ENCODE measurements around the gene GALNT4.

The GALNT4 gene

GRCh38 chr12:89524541-89525304, at the start of gene GALNT4:
Gene GALNT4, minus strand, starts transcription at chr12:89524796. Its CDS starts 247 bp downstream, at chr12:89524549.
- DNase-seq (ENCODE audit: low read depth in 3 of 3, low spot score in 1 of 3) = peak; percentile 39 to 51 (median 46)

- no peak for DNase-seq (ENCODE audit: low read depth in 3 of 3, low spot score in 1 of 3)
These were observed 48.6 kb upstream of the GALNT4 start for GRCh38 chr12:89573051-89573810.

- DNase-seq (ENCODE audit: low read depth in 3 of 3, low spot score in 1 of 3) = no peak
These were observed 47.0 kb upstream of the GALNT4 start for GRCh38 chr12:89571491-89572195.

- no peak for DNase-seq (ENCODE audit: low read depth in 3 of 3, low spot score in 1 of 3)
These were observed 43.9 kb upstream of the GALNT4 start for GRCh38 chr12:89568484-89568883.

GRCh38 chr12:89567691-89568239, 43.2 kb upstream of the GALNT4 start:
- no peak for DNase-seq (ENCODE audit: low read depth in 3 of 3, low spot score in 1 of 3)

GRCh38 chr12:89566615-89567014, 42.0 kb upstream of the GALNT4 start:
- DNase-seq (ENCODE audit: low read depth in 3 of 3, low spot score in 1 of 3) = no peak

- DNase-seq (ENCODE audit: low read depth in 3 of 3, low spot score in 1 of 3) = no peak
These were observed 40.4 kb upstream of the GALNT4 start for GRCh38 chr12:89565002-89565401.

GRCh38 chr12:89559753-89560152, 35.2 kb upstream of the GALNT4 start:
- DNase-seq (ENCODE audit: low read depth in 3 of 3, low spot score in 1 of 3) = no peak

GRCh38 chr12:89556976-89557375, 32.4 kb upstream of the GALNT4 start:
- DNase-seq (ENCODE audit: low read depth in 3 of 3, low spot score in 1 of 3) = no peak

GRCh38 chr12:89552376-89552775, 27.8 kb upstream of the GALNT4 start:
- DNase-seq (ENCODE audit: low read depth in 3 of 3, low spot score in 1 of 3) = no peak

- DNase-seq (ENCODE audit: low read depth in 3 of 3, low spot score in 1 of 3) = no peak
These were observed 27.2 kb upstream of the GALNT4 start for GRCh38 chr12:89551747-89552146.

- no peak for DNase-seq (ENCODE audit: low read depth in 3 of 3, low spot score in 1 of 3)
These were observed 22.5 kb upstream of the GALNT4 start for GRCh38 chr12:89547101-89547500.

- no peak for DNase-seq (ENCODE audit: low read depth in 3 of 3, low spot score in 1 of 3)
These were observed 21.6 kb upstream of the GALNT4 start for GRCh38 chr12:89546151-89546550.

GRCh38 chr12:89544681-89545184, 20.1 kb upstream of the GALNT4 start:
- no peak for DNase-seq (ENCODE audit: low read depth in 3 of 3, low spot score in 1 of 3)

- no peak for DNase-seq (ENCODE audit: low read depth in 3 of 3, low spot score in 1 of 3)
These were observed 19.4 kb upstream of the GALNT4 start for GRCh38 chr12:89544022-89544421.

GRCh38 chr12:89542912-89543592, 18.5 kb upstream of the GALNT4 start:
- DNase-seq (ENCODE audit: low read depth in 3 of 3, low spot score in 1 of 3) = peak; percentile 18 to 27 (median 26)

GRCh38 chr12:89542236-89542635, 17.6 kb upstream of the GALNT4 start:
- DNase-seq (ENCODE audit: low read depth in 3 of 3, low spot score in 1 of 3) = no peak

- DNase-seq (ENCODE audit: low read depth in 3 of 3, low spot score in 1 of 3) = no peak
These were observed 16.0 kb upstream of the GALNT4 start for GRCh38 chr12:89540586-89540985.

GRCh38 chr12:89539426-89540223, 15.0 kb upstream of the GALNT4 start:
- no peak for DNase-seq (ENCODE audit: low read depth in 3 of 3, low spot score in 1 of 3)

GRCh38 chr12:89538897-89539296, 14.3 kb upstream of the GALNT4 start:
- DNase-seq (ENCODE audit: low read depth in 3 of 3, low spot score in 1 of 3) = no peak

Data from stimulated activated CD4-positive, alpha-beta T cell treated with anti-CD3 and anti-CD28 coated beads, TNF-alpha, amount 100 ng/mL, for 1 hour (primary cell).